Measurements from ENCODE around the gene PLA2G4B. TPM values are rescaled to one million over a fixed set of nuclear protein-coding genes. Genes with fewer than 3 reads are reported as not detected.

The PLA2G4B gene
- polyA plus RNA-seq, 1 donor (not counting 4 experiments of a cell fraction or from before 2014, with no cell fraction given): 8.6 TPM

- no peaks in the 10 kb centered on the region for H3K27me3 ChIP-seq (ENCODE audit: control insufficient read depth, extremely low read depth, insufficient read depth, low read length)
- FAIRE-seq (no peak), DNase-seq (ENCODE audit: low read depth, low spot score) (no peak)
- no peaks in the 10 kb centered on the region for H3K9me3 ChIP-seq (ENCODE audit: control insufficient read depth, low read depth, low read length)
- no peak overlapping the region for H3K27ac ChIP-seq (ENCODE audit: control insufficient read depth, insufficient read depth, low read length)
- no peak overlapping the region for H3K4me3 ChIP-seq (ENCODE audit: control insufficient read depth in 2 of 3, extremely low read depth in 1 of 3, insufficient read depth in 2 of 3, low read depth in 1 of 3, low read length in 3 of 3)
- no peaks in the 10 kb centered on the region for H3K9me1 ChIP-seq (ENCODE audit: control insufficient read depth, extremely low read depth, insufficient read depth, low read length)
- H3K4me2 ChIP-seq (ENCODE audit: control insufficient read depth, extremely low read depth, insufficient read depth, low read depth, low read length): no peak overlapping the region
- H3K79me2 ChIP-seq (ENCODE audit: control insufficient read depth, insufficient read depth, low read length): no peaks in the 10 kb centered on the region
- no peaks in the 10 kb centered on the region for H4K20me1 ChIP-seq (ENCODE audit: control insufficient read depth, extremely low read depth, insufficient read depth, low read length)
- no peak overlapping the region for H2AFZ ChIP-seq (ENCODE audit: control insufficient read depth, low read length)
- TF ChIP-seq, protein P1, sequence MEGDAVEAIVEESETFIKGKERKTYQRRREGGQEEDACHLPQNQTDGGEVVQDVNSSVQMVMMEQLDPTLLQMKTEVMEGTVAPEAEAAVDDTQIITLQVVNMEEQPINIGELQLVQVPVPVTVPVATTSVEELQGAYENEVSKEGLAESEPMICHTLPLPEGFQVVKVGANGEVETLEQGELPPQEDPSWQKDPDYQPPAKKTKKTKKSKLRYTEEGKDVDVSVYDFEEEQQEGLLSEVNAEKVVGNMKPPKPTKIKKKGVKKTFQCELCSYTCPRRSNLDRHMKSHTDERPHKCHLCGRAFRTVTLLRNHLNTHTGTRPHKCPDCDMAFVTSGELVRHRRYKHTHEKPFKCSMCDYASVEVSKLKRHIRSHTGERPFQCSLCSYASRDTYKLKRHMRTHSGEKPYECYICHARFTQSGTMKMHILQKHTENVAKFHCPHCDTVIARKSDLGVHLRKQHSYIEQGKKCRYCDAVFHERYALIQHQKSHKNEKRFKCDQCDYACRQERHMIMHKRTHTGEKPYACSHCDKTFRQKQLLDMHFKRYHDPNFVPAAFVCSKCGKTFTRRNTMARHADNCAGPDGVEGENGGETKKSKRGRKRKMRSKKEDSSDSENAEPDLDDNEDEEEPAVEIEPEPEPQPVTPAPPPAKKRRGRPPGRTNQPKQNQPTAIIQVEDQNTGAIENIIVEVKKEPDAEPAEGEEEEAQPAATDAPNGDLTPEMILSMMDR (optimal IDR thresholded peaks at IDR 0.05 in 1 of 3, IDR thresholded peaks at IDR 0.05 in 1 of 3, conservative IDR thresholded peaks at IDR 0.05 in 1 of 3; ENCODE audit: extremely low read depth in 1 of 3, insufficient read depth in 2 of 3, low read length in 3 of 3): no peak
- no peak for TF ChIP-seq EZH2 (IDR thresholded peaks at IDR 0.05; ENCODE audit: low read length)
- H3K4me1 ChIP-seq (ENCODE audit: control insufficient read depth, extremely low read depth, insufficient read depth, low read length): peaks cover 19% of the 10 kb centered on the region
- H3K36me3 ChIP-seq (ENCODE audit: control insufficient read depth in 2 of 2, extremely low read depth in 1 of 2, insufficient read depth in 2 of 2, low read length in 2 of 2): peaks cover 8 to 23% of the 10 kb centered on the region in 2 experiments
- H3K9ac ChIP-seq (ENCODE audit: control insufficient read depth, extremely low read depth, insufficient read depth, low read length): no peak overlapping the region
- dilution Hi-C loops (cut with MboI; ENCODE audit: extremely low pct_ligation_motif_present, low sequenced_read_pairs): no loop called here
Observed at GRCh38 chr15:41897363-41897799, 58.7 kb downstream of the PLA2G4B start.

Small RNA genes within 50 kb of the gene (small RNA-seq; reads per million reads assigned to genes)
- gene JMJD7-PLA2G4B (ENCODE audit: insufficient read length in 3 of 3, low read depth in 3 of 3, low replicate concordance in 1 of 3): 0 reads per million in 3 experiments
- 0 reads per million in 3 experiments for gene MIR4310 (ENCODE audit: insufficient read length in 3 of 3, low read depth in 3 of 3, low replicate concordance in 1 of 3)
- gene RNA5SP393 (ENCODE audit: insufficient read length in 3 of 3, low read depth in 3 of 3, low replicate concordance in 1 of 3): 0 reads per million in 3 experiments

Other genes starting within 250 kb of the PLA2G4B start
- 4.3 to 6.3 TPM (median 5.4 TPM) in 3 replicates for gene MGA, start 178.4 kb upstream of the PLA2G4B start, polyA plus RNA-seq
- gene MAPKBP1, start 64.4 kb upstream of the PLA2G4B start, polyA plus RNA-seq: 11.3 to 22.2 TPM (median 18.3 TPM) in 3 replicates
- gene JMJD7, start 10.8 kb upstream of the PLA2G4B start, polyA plus RNA-seq: 7.8 to 8.2 TPM (median 7.8 TPM) in 3 replicates
- 0.61 to 1.1 TPM (median 0.66 TPM) in 3 replicates for gene SPTBN5, start 55.2 kb downstream of the PLA2G4B start, polyA plus RNA-seq
- gene EHD4, start 133.7 kb downstream of the PLA2G4B start, polyA plus RNA-seq: 29.5 to 49.7 TPM (median 31.5 TPM) in 3 replicates
- gene PLA2G4E, start 182.2 kb downstream of the PLA2G4B start, polyA plus RNA-seq: 1.1 to 6.7 TPM (median 3.5 TPM) in 3 replicates

Data from keratinocyte (primary cell).